CD14-positive monocyte (primary cell): ENCODE results near the gene DHTKD1. TPM values are rescaled to one million over a fixed set of nuclear protein-coding genes. Genes with fewer than 3 reads are reported as not detected.

Experiments
- DNase-seq, 3 donors: peaks; one replicate each; pipeline ENCODE4 v3.0.0-alpha.2; 2011 to 2022
- H2AFZ ChIP-seq: 2 replicates; pipeline ENCODE4 v1.6.0; 2012; ENCODE audit warnings: mild to moderate bottlenecking, low read depth, low read length, inconsistent platforms; ENCODE audit not compliant: insufficient read depth, poor library complexity, severe bottlenecking
- H3K27ac ChIP-seq, 2 donors: 1 replicate in 1 of 2; 2 replicates in 1 of 2; pipeline ENCODE4 v1.5.1; 2012 to 2013; ENCODE audit warnings: low read length in 2 of 2, control low read depth in 1 of 2, inconsistent platforms in 1 of 2, low read depth in 1 of 2, mild to moderate bottlenecking in 1 of 2
- H3K27me3 ChIP-seq, 2 donors: one replicate each; pipeline versions ENCODE4 v1.6.0 to v1.6.1; 2011 to 2013; ENCODE audit warnings: low read length in 2 of 2; ENCODE audit not compliant: control insufficient read depth in 2 of 2, insufficient read depth in 2 of 2
- H3K36me3 ChIP-seq, 2 donors: replicated peaks in 1 of 2; 1 replicate in 1 of 2; 2 replicates in 1 of 2; pipeline versions ENCODE4 v1.5.1 to v1.6.1; 2012 to 2013; ENCODE audit warnings: low read length in 2 of 2, control low read depth in 1 of 2, inconsistent platforms in 1 of 2, mild to moderate bottlenecking in 1 of 2; ENCODE audit not compliant: insufficient read depth in 2 of 2, control insufficient read depth in 1 of 2
- H3K4me1 ChIP-seq, 2 donors: 1 replicate in 1 of 2; 2 replicates in 1 of 2; pipeline versions ENCODE4 v1.5.1 to v1.6.1; 2012 to 2013; ENCODE audit warnings: low read length in 2 of 2, control low read depth in 1 of 2, inconsistent platforms in 1 of 2, mild to moderate bottlenecking in 1 of 2, moderate library complexity in 1 of 2; ENCODE audit not compliant: insufficient read depth in 2 of 2, control insufficient read depth in 1 of 2
- H3K4me2 ChIP-seq: replicated peaks from 2 replicates; pipeline ENCODE3; 2012; ENCODE audit warnings: low read length, moderate library complexity, mild to moderate bottlenecking; ENCODE audit not compliant: poor library complexity, severe bottlenecking; ENCODE audit errors: extremely low read depth
- H3K4me3 ChIP-seq, 3 experiments: fragments of 200-600 bp in 1 of 3; sonication (generic) in 1 of 3; replicated peaks in 1 of 3; 1 replicate in 2 of 3; 2 replicates in 1 of 3; pipeline ENCODE4 v1.5.1; 2011 to 2013; ENCODE audit warnings: low read length in 3 of 3, mild to moderate bottlenecking in 3 of 3, control low read depth in 2 of 3, low read depth in 2 of 3, inconsistent platforms in 1 of 3, moderate library complexity in 1 of 3
- H3K79me2 ChIP-seq: 2 replicates; pipeline ENCODE4 v1.6.0; 2012; ENCODE audit warnings: mild to moderate bottlenecking, control low read depth, inconsistent platforms, low read length, moderate library complexity; ENCODE audit not compliant: insufficient read depth
- H3K9ac ChIP-seq: 2 replicates; pipeline ENCODE4 v1.6.0; 2017; ENCODE audit warnings: low read length, mild to moderate bottlenecking; ENCODE audit not compliant: insufficient read depth, poor library complexity, severe bottlenecking
- H3K9me3 ChIP-seq, 2 donors: replicated peaks in 1 of 2; 1 replicate in 1 of 2; 2 replicates in 1 of 2; pipeline versions ENCODE4 v1.5.1 to v1.6.1; 2012 to 2013; ENCODE audit warnings: low read length in 2 of 2, control low read depth in 1 of 2; ENCODE audit not compliant: control insufficient read depth in 1 of 2, insufficient read depth in 1 of 2
- H4K20me1 ChIP-seq: 2 replicates; pipeline ENCODE4 v1.6.0; 2012; ENCODE audit warnings: mild to moderate bottlenecking, low read length, control low read depth, moderate library complexity; ENCODE audit not compliant: insufficient read depth
- H3K27ac Mint-ChIP-seq, 7 donors: one replicate each; pipeline ENCODE4 v1.8.0; 2020; ENCODE audit warnings: mild to moderate bottlenecking in 7 of 7, mixed read lengths in 7 of 7, moderate library complexity in 6 of 7, inconsistent platforms in 2 of 7
- H3K27me3 Mint-ChIP-seq, 3 donors: one replicate each; pipeline ENCODE4 v1.8.0; 2021 to 2022; ENCODE audit warnings: low read depth in 3 of 3, mild to moderate bottlenecking in 3 of 3, mixed read lengths in 3 of 3, moderate library complexity in 3 of 3, inconsistent platforms in 1 of 3
- H3K36me3 Mint-ChIP-seq, 2 donors: one replicate each; pipeline ENCODE4 v1.8.0; 2020; ENCODE audit warnings: mixed read lengths in 2 of 2, inconsistent platforms in 1 of 2, mild to moderate bottlenecking in 1 of 2
- H3K4me1 Mint-ChIP-seq: one replicate; pipeline ENCODE4 v1.8.0; 2020; ENCODE audit warnings: mild to moderate bottlenecking, mixed read lengths
- H3K4me3 Mint-ChIP-seq, 2 donors: one replicate each; pipeline ENCODE4 v1.8.0; 2020; ENCODE audit warnings: mild to moderate bottlenecking in 2 of 2, mixed read lengths in 2 of 2, moderate library complexity in 1 of 2
- H3K9me3 Mint-ChIP-seq, 7 donors: one replicate each; pipeline ENCODE4 v1.8.0; 2020 to 2022; ENCODE audit warnings: mixed read lengths in 7 of 7, mild to moderate bottlenecking in 6 of 7, moderate library complexity in 6 of 7, inconsistent platforms in 2 of 7
- WGBS: methylation state at CpG from one replicate; pipeline ENCODE4 v1.1.5; 2013; ENCODE audit warnings: missing lambda C conversion rate; ENCODE audit not compliant: insufficient coverage; 5-methylcytosine and 5-hydroxymethylcytosine counted together
- intact Hi-C, 2 donors: fragments of 100-400 bp; cut with micrococcal nuclease; formaldehyde crosslinking; loops; one replicate each; pipeline versions ENCODE4 v1.15.0 to v1.15.1; 2023
- polyA minus RNA-seq: library from RNA; depleted of rRNA, polyadenylated mRNA; stranded (reverse); fragments of >200 nt; gene quantifications from 2 replicates; pipeline ENCODE4 v1.2.3, GENCODE V29; 2012
- polyA plus RNA-seq, 3 donors: library from polyadenylated mRNA; depleted of rRNA in 1 of 3; unstranded in 2 of 3; stranded (reverse) in 1 of 3; fragments of 300-500 nt in 2 of 3; fragments of >200 nt in 1 of 3; fragmentation: Illumina TruSeq in 2 of 3; gene quantifications; 1 replicate in 2 of 3; 2 replicates in 1 of 3; pipeline ENCODE4 v1.2.3, GENCODE V29; 2012 to 2021
- total RNA-seq, 12 experiments: library from RNA in 1 of 12; stranded (reverse) in 1 of 12; fragments of 120-200 nt in 1 of 12; gene quantifications; one replicate each; pipeline ENCODE4 v1.2.4 and lab custom pipeline; 2013 to 2026; ENCODE audit warnings: mixed read lengths in 6 of 12, inconsistent platforms in 1 of 12
- TF ChIP-seq, protein P1 (sequence below): fragments of 200-600 bp; IDR thresholded peaks from one replicate; pipeline ENCODE4 v1.8.0; 2022; ENCODE audit warnings: antibody characterized with exemption, mild to moderate bottlenecking

Gene DHTKD1, protein sequence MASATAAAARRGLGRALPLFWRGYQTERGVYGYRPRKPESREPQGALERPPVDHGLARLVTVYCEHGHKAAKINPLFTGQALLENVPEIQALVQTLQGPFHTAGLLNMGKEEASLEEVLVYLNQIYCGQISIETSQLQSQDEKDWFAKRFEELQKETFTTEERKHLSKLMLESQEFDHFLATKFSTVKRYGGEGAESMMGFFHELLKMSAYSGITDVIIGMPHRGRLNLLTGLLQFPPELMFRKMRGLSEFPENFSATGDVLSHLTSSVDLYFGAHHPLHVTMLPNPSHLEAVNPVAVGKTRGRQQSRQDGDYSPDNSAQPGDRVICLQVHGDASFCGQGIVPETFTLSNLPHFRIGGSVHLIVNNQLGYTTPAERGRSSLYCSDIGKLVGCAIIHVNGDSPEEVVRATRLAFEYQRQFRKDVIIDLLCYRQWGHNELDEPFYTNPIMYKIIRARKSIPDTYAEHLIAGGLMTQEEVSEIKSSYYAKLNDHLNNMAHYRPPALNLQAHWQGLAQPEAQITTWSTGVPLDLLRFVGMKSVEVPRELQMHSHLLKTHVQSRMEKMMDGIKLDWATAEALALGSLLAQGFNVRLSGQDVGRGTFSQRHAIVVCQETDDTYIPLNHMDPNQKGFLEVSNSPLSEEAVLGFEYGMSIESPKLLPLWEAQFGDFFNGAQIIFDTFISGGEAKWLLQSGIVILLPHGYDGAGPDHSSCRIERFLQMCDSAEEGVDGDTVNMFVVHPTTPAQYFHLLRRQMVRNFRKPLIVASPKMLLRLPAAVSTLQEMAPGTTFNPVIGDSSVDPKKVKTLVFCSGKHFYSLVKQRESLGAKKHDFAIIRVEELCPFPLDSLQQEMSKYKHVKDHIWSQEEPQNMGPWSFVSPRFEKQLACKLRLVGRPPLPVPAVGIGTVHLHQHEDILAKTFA
- total RNA-seq (2013): 14.5 TPM
- polyA plus RNA-seq: 10 to 100 TPM in 2 of 3 donors, 1 to 10 TPM in 1; 7.0 to 12.1 (median 11.2) TPM
- polyA minus RNA-seq: 14.5 and 25.8 TPM in 2 replicates
- total RNA-seq (lab: John Stamatoyannopoulos, UW): 6.1 to 30.8 (median 20.1) reads per million in 11 experiments

DNA sequence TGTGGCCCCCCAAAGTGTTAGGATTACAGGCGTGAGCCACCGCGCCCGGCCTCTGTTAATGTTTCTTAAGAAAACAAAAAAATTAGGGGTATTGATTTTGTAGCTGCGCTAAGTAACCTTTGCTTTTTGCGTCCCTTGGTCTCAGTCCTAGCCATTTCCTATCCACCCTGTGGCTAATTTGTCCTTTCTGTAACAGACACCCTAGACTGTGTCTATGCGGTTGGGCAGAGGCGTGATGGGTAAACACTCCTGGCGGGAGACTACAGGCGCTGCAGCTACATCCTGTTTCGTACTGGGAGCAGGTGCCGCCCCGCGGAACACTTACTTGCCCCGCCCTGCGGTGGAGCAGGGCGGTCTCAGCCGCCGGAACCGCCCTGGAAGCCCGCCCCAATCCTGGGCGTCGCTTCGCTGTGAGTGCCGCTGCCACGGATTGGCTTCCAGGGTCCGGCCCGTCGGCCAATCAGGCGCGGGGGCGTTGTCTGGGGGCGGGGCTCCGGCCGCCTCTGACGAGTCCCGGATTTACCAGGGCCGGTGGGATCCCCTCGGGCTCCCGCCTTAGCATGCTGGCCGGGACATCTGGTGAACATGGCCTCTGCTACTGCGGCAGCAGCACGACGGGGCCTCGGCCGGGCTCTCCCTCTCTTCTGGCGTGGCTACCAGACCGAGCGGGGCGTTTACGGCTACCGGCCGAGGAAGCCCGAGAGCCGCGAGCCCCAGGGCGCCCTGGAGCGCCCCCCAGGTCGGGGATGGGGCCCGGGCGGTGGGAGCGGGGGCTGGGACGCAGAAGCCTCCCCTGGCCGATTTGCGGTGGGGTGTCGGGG is at the start of gene DHTKD1:
TSS of gene DHTKD1 (plus strand) at position 506 of the 821 bp plus-strand sequence. CDS start at position 586, 80 bp downstream.
- H3K9me3 Mint-ChIP-seq: no peaks in the 10 kb centered on the region
- H3K4me1 Mint-ChIP-seq: peaks cover 19% of the 10 kb centered on the region
- Histone ChIP-seq H3K27ac (peak within 1 kb of the TSS; percentile 52 to 78), H3K9me3 (no peaks in the 10 kb centered on the region), H3K79me2 (peaks cover 34% of the 10 kb centered on the region), H3K9ac (peak within 1 kb of the TSS; percentile 81), H3K4me3 (peak within 1 kb of the TSS; percentile 83 to 85 (median 83)), H3K4me1 (peaks cover 12 to 23% of the 10 kb centered on the region in 2 donors), H2AFZ (peak within 1 kb of the TSS; percentile 85), H3K4me2 (peak within 1 kb of the TSS; percentile 85), H4K20me1 (peaks cover 5% of the 10 kb centered on the region), H3K36me3 (no peaks in the 10 kb centered on the region), H3K27me3 (no peaks in the 10 kb centered on the region)
- peaks cover 0 to 2% (median 0%) of the 10 kb centered on the region in 3 donors for H3K27me3 Mint-ChIP-seq
- H3K36me3 Mint-ChIP-seq: no peaks in the 10 kb centered on the region
- H3K4me3 Mint-ChIP-seq: peak within 1 kb of the TSS; percentile 87 to 91
- TF ChIP-seq, protein P1, sequence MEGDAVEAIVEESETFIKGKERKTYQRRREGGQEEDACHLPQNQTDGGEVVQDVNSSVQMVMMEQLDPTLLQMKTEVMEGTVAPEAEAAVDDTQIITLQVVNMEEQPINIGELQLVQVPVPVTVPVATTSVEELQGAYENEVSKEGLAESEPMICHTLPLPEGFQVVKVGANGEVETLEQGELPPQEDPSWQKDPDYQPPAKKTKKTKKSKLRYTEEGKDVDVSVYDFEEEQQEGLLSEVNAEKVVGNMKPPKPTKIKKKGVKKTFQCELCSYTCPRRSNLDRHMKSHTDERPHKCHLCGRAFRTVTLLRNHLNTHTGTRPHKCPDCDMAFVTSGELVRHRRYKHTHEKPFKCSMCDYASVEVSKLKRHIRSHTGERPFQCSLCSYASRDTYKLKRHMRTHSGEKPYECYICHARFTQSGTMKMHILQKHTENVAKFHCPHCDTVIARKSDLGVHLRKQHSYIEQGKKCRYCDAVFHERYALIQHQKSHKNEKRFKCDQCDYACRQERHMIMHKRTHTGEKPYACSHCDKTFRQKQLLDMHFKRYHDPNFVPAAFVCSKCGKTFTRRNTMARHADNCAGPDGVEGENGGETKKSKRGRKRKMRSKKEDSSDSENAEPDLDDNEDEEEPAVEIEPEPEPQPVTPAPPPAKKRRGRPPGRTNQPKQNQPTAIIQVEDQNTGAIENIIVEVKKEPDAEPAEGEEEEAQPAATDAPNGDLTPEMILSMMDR: peak; percentile 34
- under 1% methylated on average over 52 of the region's 66 CpGs for WGBS
- peak within 1 kb of the TSS; percentile 79 to 93 (median 89) for H3K27ac Mint-ChIP-seq
- peak; percentile 97 to 98 (median 98) for DNase-seq
- intact Hi-C loops: loop anchor here (1.0 to 5.0 kb wide), 4 partner anchors 25 to 61 kb away; partner anchors contain the start of genes SEC61A2 (in 2 of the 2) and UPF2 (in 1 of the 2)
